H1 (cell line): ENCODE measurements around the gene PIEZO1. TPM values are rescaled to one million over a fixed set of nuclear protein-coding genes. Genes with fewer than 3 reads are reported as not detected.

Experiments used
- CTCF ChIA-PET: fragments of 300-600 bp; sonication (Branson Sonifier 250); formaldehyde crosslinking; loops from one replicate; lab custom pipeline; 2021; ENCODE audit not compliant: partially characterized antibody; lab: Charles Lee
- POLR2A ChIA-PET: fragments of 300-600 bp; sonication (Branson Sonifier 250); formaldehyde crosslinking; loops from one replicate; lab custom pipeline; 2021; ENCODE audit warnings: inconsistent platforms; ENCODE audit not compliant: partially characterized antibody; lab: Charles Lee
- DNase-seq, 2 experiments: peaks; one replicate each; pipeline versions ENCODE4 v3.0.0 to v3.0.0-alpha.2; 2010 to 2022; ENCODE audit warnings: low spot score in 2 of 2, low read depth in 1 of 2, mixed read lengths in 1 of 2
- FAIRE-seq: peaks from 2 replicates; lab custom pipeline; 2011; peaks lifted over from hg19 to GRCh38; lab: Jason Lieb, UNC
- H2AFZ ChIP-seq: 2 replicates; pipeline ENCODE4 v1.8.1; 2012; ENCODE audit warnings: low read length, inconsistent platforms
- H2AK5ac ChIP-seq: 2 replicates; pipeline ENCODE4 v1.6.1; 2013; ENCODE audit warnings: low read depth, low read length
- H2BK120ac ChIP-seq: replicated peaks from 2 replicates; pipeline ENCODE3; 2013; ENCODE audit warnings: low read depth, low read length, inconsistent platforms
- H2BK12ac ChIP-seq: 2 replicates; pipeline ENCODE4 v1.6.1; 2013; ENCODE audit warnings: low read depth, low read length
- H2BK15ac ChIP-seq: 2 replicates; pipeline ENCODE4 v1.6.1; 2013; ENCODE audit warnings: low read length
- H2BK20ac ChIP-seq: 2 replicates; pipeline ENCODE4 v1.6.1; 2013; ENCODE audit warnings: low read length
- H2BK5ac ChIP-seq: 2 replicates; pipeline ENCODE4 v1.6.1; 2013; ENCODE audit warnings: low read depth, low read length
- H3K14ac ChIP-seq: 2 replicates; pipeline ENCODE4 v1.6.1; 2013; ENCODE audit warnings: inconsistent platforms; ENCODE audit not compliant: insufficient read length
- H3K18ac ChIP-seq: 2 replicates; pipeline ENCODE4 v1.6.1; 2013; ENCODE audit warnings: low read length; ENCODE audit errors: extremely low read depth
- H3K23ac ChIP-seq: 2 replicates; pipeline ENCODE4 v1.6.1; 2013; ENCODE audit warnings: inconsistent platforms; ENCODE audit not compliant: insufficient read length
- H3K23me2 ChIP-seq: 2 replicates; pipeline ENCODE4 v1.6.1; 2013; ENCODE audit warnings: low read depth, low read length
- H3K27ac ChIP-seq: 2 replicates; pipeline ENCODE4 v1.6.1; 2011; ENCODE audit warnings: low read depth, low read length, inconsistent platforms
- H3K27me3 ChIP-seq, 4 experiments: replicated peaks in 1 of 4; 1 replicate in 1 of 4; 2 replicates in 3 of 4; pipeline versions ENCODE4 v1.6.1 to v1.8.1; 2011 to 2013; ENCODE audit warnings: low read length in 3 of 4, mild to moderate bottlenecking in 3 of 4, inconsistent platforms in 2 of 4, mixed read lengths in 2 of 4, moderate library complexity in 1 of 4; ENCODE audit not compliant: control insufficient read depth in 3 of 4, insufficient read depth in 3 of 4; ENCODE audit errors: extremely low read depth in 1 of 4
- H3K36me3 ChIP-seq, 4 experiments: 2 replicates each; pipeline versions ENCODE4 v1.6.1 to v1.8.1; 2011 to 2013; ENCODE audit warnings: mild to moderate bottlenecking in 4 of 4, low read length in 3 of 4, moderate library complexity in 2 of 4, control low read depth in 1 of 4, inconsistent platforms in 1 of 4; ENCODE audit not compliant: insufficient read depth in 4 of 4, control insufficient read depth in 2 of 4
- H3K4ac ChIP-seq: replicated peaks from 2 replicates; pipeline ENCODE3; 2013; ENCODE audit warnings: low read length, low read depth, mixed read lengths, inconsistent platforms; ENCODE audit not compliant: insufficient read length
- H3K4me1 ChIP-seq, 4 experiments: replicated peaks in 1 of 4; 1 replicate in 1 of 4; 2 replicates in 3 of 4; pipeline versions ENCODE4 v1.6.1 to v1.8.1; 2011 to 2013; ENCODE audit warnings: low read length in 3 of 4, inconsistent platforms in 2 of 4, mixed read lengths in 1 of 4; ENCODE audit not compliant: insufficient read depth in 4 of 4, control insufficient read depth in 3 of 4
- H3K4me2 ChIP-seq, 2 experiments: 2 replicates each; pipeline versions ENCODE4 v1.6.1 to v1.8.1; 2011 to 2013; ENCODE audit warnings: low read depth in 2 of 2, low read length in 2 of 2, control low read depth in 1 of 2, inconsistent platforms in 1 of 2, mild to moderate bottlenecking in 1 of 2; ENCODE audit not compliant: insufficient read depth in 1 of 2
- H3K4me3 ChIP-seq, 4 experiments: fragments of 200-600, 300-600 bp in 1 of 4; sonication (generic), shearing (Covaris generic), sonication (Bioruptor Twin) in 1 of 4; 2 replicates each; pipeline versions ENCODE4 v1.5.1 to v1.8.1; 2011 to 2016; ENCODE audit warnings: low read length in 4 of 4, low read depth in 3 of 4, control low read depth in 2 of 4, inconsistent platforms in 2 of 4, mild to moderate bottlenecking in 2 of 4, mixed read lengths in 1 of 4, moderate library complexity in 1 of 4; ENCODE audit not compliant: insufficient read depth in 2 of 4; ENCODE audit errors: extremely low read depth in 1 of 4
- H3K56ac ChIP-seq: replicated peaks from 2 replicates; pipeline ENCODE3; 2013; ENCODE audit warnings: low read depth, mild to moderate bottlenecking, mixed read lengths, low read length, inconsistent platforms; ENCODE audit not compliant: insufficient read length
- H3K79me1 ChIP-seq: 2 replicates; pipeline ENCODE4 v1.6.1; 2013; ENCODE audit warnings: low read depth, low read length, control low read depth
- H3K79me2 ChIP-seq, 2 experiments: 2 replicates each; pipeline versions ENCODE4 v1.6.1 to v1.8.1; 2012 to 2013; ENCODE audit warnings: low read length in 2 of 2, mild to moderate bottlenecking in 2 of 2, inconsistent platforms in 1 of 2; ENCODE audit not compliant: insufficient read depth in 2 of 2, control insufficient read depth in 1 of 2
- H3K9ac ChIP-seq, 4 experiments: replicated peaks in 1 of 4; 1 replicate in 1 of 4; 2 replicates in 3 of 4; pipeline versions ENCODE4 v1.6.1 to v1.8.1; 2011 to 2013; ENCODE audit warnings: low read depth in 3 of 4, low read length in 3 of 4, control low read depth in 2 of 4, mild to moderate bottlenecking in 2 of 4, moderate library complexity in 2 of 4, inconsistent platforms in 1 of 4; ENCODE audit errors: extremely low read depth in 1 of 4
- H3K9me3 ChIP-seq, 2 experiments: 2 replicates each; pipeline versions ENCODE4 v1.6.1 to v1.8.1; 2012 to 2013; ENCODE audit warnings: mild to moderate bottlenecking in 2 of 2, moderate library complexity in 2 of 2, control low read depth in 1 of 2, inconsistent platforms in 1 of 2, low read depth in 1 of 2, low read length in 1 of 2, mixed read lengths in 1 of 2; ENCODE audit not compliant: insufficient read depth in 2 of 2
- H4K20me1 ChIP-seq, 2 experiments: replicated peaks in 1 of 2; 2 replicates each; pipeline versions ENCODE3 to v1.8.1; 2011 to 2013; ENCODE audit warnings: inconsistent platforms in 2 of 2, low read length in 2 of 2, mild to moderate bottlenecking in 1 of 2; ENCODE audit not compliant: insufficient read depth in 2 of 2, control insufficient read depth in 1 of 2
- H4K5ac ChIP-seq: 2 replicates; pipeline ENCODE4 v1.6.1; 2013; ENCODE audit warnings: low read length, low read depth, mixed read lengths, inconsistent platforms; ENCODE audit not compliant: insufficient read length
- H4K8ac ChIP-seq: 2 replicates; pipeline ENCODE4 v1.8.0; 2013; ENCODE audit warnings: mild to moderate bottlenecking, moderate library complexity, low read length, inconsistent platforms; ENCODE audit not compliant: insufficient read depth; ENCODE audit errors: extremely low read depth
- H4K91ac ChIP-seq: replicated peaks from 2 replicates; pipeline ENCODE3; 2013; ENCODE audit warnings: low read length, mixed read lengths, inconsistent platforms; ENCODE audit not compliant: insufficient read length
- CBX8 ChIP-seq: fragments of 300-800, 300-1000 bp; sonication (generic); IDR thresholded peaks from 2 replicates; pipeline ENCODE4 v1.7.1; 2016; ENCODE audit warnings: low read depth, low read length, borderline replicate concordance
- EGR1 ChIP-seq: IDR thresholded peaks from 2 replicates; pipeline ENCODE4 v1.6.1; 2011; ENCODE audit warnings: low read depth, low read length, borderline replicate concordance
- GABPA ChIP-seq: IDR thresholded peaks from 2 replicates; pipeline ENCODE4 v1.6.1; 2011; ENCODE audit warnings: mild to moderate bottlenecking, low read length, moderate library complexity, borderline replicate concordance; ENCODE audit not compliant: insufficient read depth
- HDAC2 ChIP-seq, 2 experiments: fragments of 300-600 bp in 1 of 2; sonication (generic) in 1 of 2; IDR thresholded peaks; 2 replicates each; pipeline ENCODE4 v1.6.1; 2011 to 2012; ENCODE audit warnings: low read depth in 2 of 2, low read length in 2 of 2, mild to moderate bottlenecking in 2 of 2, moderate library complexity in 2 of 2, borderline replicate concordance in 1 of 2, inconsistent platforms in 1 of 2
- HDAC6 ChIP-seq: IDR thresholded peaks from one replicate; pipeline ENCODE4 v1.7.1; 2012; ENCODE audit warnings: low read depth, mild to moderate bottlenecking, inconsistent platforms, low read length, moderate library complexity
- JUND ChIP-seq: IDR thresholded peaks from 2 replicates; pipeline ENCODE4 v1.6.1; 2011; ENCODE audit warnings: mild to moderate bottlenecking, improper control_type of control experiment, low read length
- MAX ChIP-seq: IDR thresholded peaks from 2 replicates; pipeline ENCODE4 v1.6.1; 2012; ENCODE audit warnings: inconsistent platforms
- NANOG ChIP-seq: IDR thresholded peaks from 2 replicates; pipeline ENCODE4 v1.6.1; 2011; ENCODE audit warnings: low read length, low read depth, mild to moderate bottlenecking, inconsistent platforms; ENCODE audit not compliant: insufficient read depth, poor library complexity, severe bottlenecking
- PHF8 ChIP-seq: fragments of 200-600 bp; sonication (generic); conservative IDR thresholded peaks from 2 replicates; pipeline ENCODE4 v1.7.1; 2012; ENCODE audit warnings: low read depth, mild to moderate bottlenecking, inconsistent platforms, low read length, moderate library complexity
- POLR2A ChIP-seq, 2 experiments: IDR thresholded peaks; 1 replicate in 1 of 2; 2 replicates in 1 of 2; pipeline ENCODE4 v1.6.1; 2011; ENCODE audit warnings: low read depth in 2 of 2, low read length in 2 of 2, mild to moderate bottlenecking in 2 of 2; ENCODE audit errors: control extremely low read depth in 1 of 2
- TAF1 ChIP-seq: IDR thresholded peaks from 2 replicates; pipeline ENCODE4 v1.6.1; 2011; ENCODE audit warnings: mild to moderate bottlenecking, low read depth, low read length
- WGBS, 2 experiments: shearing (Covaris generic) in 1 of 2; methylation state at CpG; one replicate each; pipeline versions ENCODE4 v1.1.6 to v1.1.7; 2013 to 2015; ENCODE audit warnings: low lambda C conversion rate in 2 of 2, mixed read lengths in 2 of 2, inconsistent platforms in 1 of 2, low coverage in 1 of 2, missing lambda C conversion rate in 1 of 2; ENCODE audit not compliant: insufficient replicate concordance in 2 of 2, insufficient coverage in 1 of 2, insufficient read length in 1 of 2; ENCODE audit errors: extremely low coverage in 1 of 2, missing lambda C conversion rate in 1 of 2; 5-methylcytosine and 5-hydroxymethylcytosine counted together
- polyA plus RNA-seq, 7 experiments: library from polyadenylated mRNA; depleted of rRNA in 3 of 7; stranded (reverse) in 5 of 7; unstranded in 2 of 7; fragments of >200 nt in 5 of 7; fragments of 200-250 nt in 2 of 7; gene quantifications; 1 replicate in 5 of 7; 2 replicates in 1 of 7; 4 replicates in 1 of 7; pipeline versions ENCODE4 v1.2.1 to v1.2.3, GENCODE V29; 2011 to 2013; ENCODE audit warnings: missing spikeins in 2 of 7, mixed read lengths in 2 of 7
- total RNA-seq: library from RNA; stranded (reverse); fragmentation: NEBNext Ultra II Directional; extraction: Animal tissue kit (Norgen Biotek cat#: 25700); gene quantifications from 2 replicates; pipeline ENCODE4 v1.2.1, GENCODE V29; 2021

PIEZO1 gene
- total and polyA plus RNA-seq, 2 of the 8 experiments (the other 6 are each of a cell fraction or from before 2014, with no cell fraction given) = 42.3 to 67.5 TPM

GRCh38 chr16:88706229-88706964, 78.6 kb downstream of the PIEZO1 start, which contains the start of the genes CTU2 and RNF166:
TSS of gene CTU2 (plus strand) at chr16:88706503. CDS start at chr16:88706531, 28 bp downstream.
TSS of gene RNF166 (minus strand) at chr16:88706408. CDS start at chr16:88706325, 83 bp downstream.
- Histone ChIP-seq H4K20me1 (peaks cover 1 to 4% of the 10 kb centered on the region in 2 experiments), H2AFZ (peak within 1 kb of the TSS; percentile 68; the same call in 1 of the 2 replicates)
- POLR2A ChIA-PET = interaction anchor here (1.0 to 2.3 kb wide), 6 partner anchors 8 to 106 kb away, joined by 3 to 8 read pairs (median 3); no protein-coding TSS in a partner anchor
- no peak for TF ChIP-seq CBX8
- peak; percentile 78 for TF ChIP-seq PHF8
- peak in 1 of 2 experiments; percentile 74; a peak in 2 of 3 replicates for TF ChIP-seq POLR2A (IDR thresholded peaks at IDR 0.05; ENCODE audit: control extremely low read depth in 1 of 2, low read depth in 2 of 2, low read length in 2 of 2)
- TF ChIP-seq MAX = peak; percentile 96
- TF ChIP-seq TAF1 = peak; percentile 56
- TF ChIP-seq EGR1 = peak; percentile 18; the same call in 1 of the 2 replicates
- no peak for TF ChIP-seq HDAC6
- TF ChIP-seq GABPA = peak; percentile 58; the same call in 1 of the 2 replicates
- peak; percentile 93 for TF ChIP-seq JUND
- TF ChIP-seq HDAC2 (IDR thresholded peaks at IDR 0.05; ENCODE audit: borderline replicate concordance in 1 of 2, low read depth in 2 of 2, low read length in 2 of 2) = peak in 1 of 2 experiments; percentile 99; a peak in 2 of 4 replicates
- TF ChIP-seq NANOG = peak; percentile 24

More at GRCh38 chr16:88706229-88706964, 78.6 kb downstream of the PIEZO1 start, which contains the start of the genes CTU2 and RNF166:
- H4K8ac ChIP-seq = peak within 1 kb of the TSS; percentile 91
- no peak within 1 kb of the TSS for H3K56ac ChIP-seq
- FAIRE-seq (no peak), DNase-seq (peak; percentile 53 to 97)
- H3K36me3 ChIP-seq = no peaks in the 10 kb centered on the region
- H3K27me3 ChIP-seq = no peaks in the 10 kb centered on the region
- H3K23ac ChIP-seq = no peak within 1 kb of the TSS
- peaks cover 16% of the 10 kb centered on the region for H3K79me1 ChIP-seq
- H3K4ac ChIP-seq = no peak within 1 kb of the TSS
- H3K4me2 ChIP-seq = peak within 1 kb of the TSS; percentile 90 to 98
- H2BK120ac ChIP-seq = no peak within 1 kb of the TSS
- peak within 1 kb of the TSS; percentile 86 to 100 (median 92) for H3K4me3 ChIP-seq
- WGBS, 2 experiments = 2% methylated on average over 79 of the region's 86 CpGs; no CpG with 5 or more reads in 1 of the 2 experiments
- H2BK20ac ChIP-seq = no peak within 1 kb of the TSS
- peaks cover 0 to 6% (median 3%) of the 10 kb centered on the region in 4 experiments; a peak in 4 of 7 replicates for H3K4me1 ChIP-seq
- peaks cover 15% of the 10 kb centered on the region; the same call in 1 of the 2 replicates for H3K23me2 ChIP-seq
- CTCF ChIA-PET = interaction anchor here (0.9 to 3.3 kb wide), 6 partner anchors 9 to 73 kb away, joined by 3 to 14 read pairs (median 6); no protein-coding TSS in a partner anchor
- H2BK5ac ChIP-seq = no peak within 1 kb of the TSS
- no peak within 1 kb of the TSS; the same call in 1 of the 2 replicates for H3K27ac ChIP-seq
- H3K9ac ChIP-seq = peak within 1 kb of the TSS; percentile 55 to 94 (median 84)
- H2AK5ac ChIP-seq = no peak within 1 kb of the TSS
- no peak within 1 kb of the TSS for H3K14ac ChIP-seq
- H3K18ac ChIP-seq = no peak within 1 kb of the TSS
- no peak within 1 kb of the TSS for H4K5ac ChIP-seq
- no peak within 1 kb of the TSS for H2BK12ac ChIP-seq
- H2BK15ac ChIP-seq = no peak within 1 kb of the TSS
- peaks cover 0 to 39% of the 10 kb centered on the region in 2 experiments; a peak in 2 of 4 replicates for H3K79me2 ChIP-seq
- H4K91ac ChIP-seq = no peak within 1 kb of the TSS
- H3K9me3 ChIP-seq = no peaks in the 10 kb centered on the region
